NT2/D1 (cell line): ENCODE results near the gene IRAK2.

Source experiments
- DNase-seq: peaks from one replicate; pipeline ENCODE4 v3.0.0-alpha.2; 2011; ENCODE audit warnings: low read depth, low spot score
- H3K27me3 ChIP-seq: 2 replicates; pipeline ENCODE4 v1.6.0; 2011; ENCODE audit warnings: mild to moderate bottlenecking; ENCODE audit not compliant: insufficient read length, insufficient read depth
- H3K36me3 ChIP-seq: 2 replicates; pipeline ENCODE4 v1.6.1; 2011; ENCODE audit warnings: mild to moderate bottlenecking, low read length, mixed read lengths; ENCODE audit not compliant: insufficient read depth, insufficient read length
- H3K4me1 ChIP-seq: 2 replicates; pipeline ENCODE4 v1.5.1; 2011; ENCODE audit not compliant: insufficient read depth, insufficient read length
- H3K4me3 ChIP-seq: 2 replicates; pipeline ENCODE4 v1.5.1; 2011; ENCODE audit warnings: low read depth; ENCODE audit not compliant: insufficient read length
- H3K9ac ChIP-seq: 2 replicates; pipeline ENCODE4 v1.6.0; 2011; ENCODE audit warnings: low read depth; ENCODE audit not compliant: insufficient read length
- H3K9me3 ChIP-seq: 2 replicates; pipeline ENCODE4 v1.5.1; 2011; ENCODE audit warnings: mild to moderate bottlenecking, low read length; ENCODE audit not compliant: insufficient read depth
- SUZ12 ChIP-seq: IDR thresholded peaks from 2 replicates; pipeline ENCODE4 v1.6.1; 2011; ENCODE audit not compliant: insufficient read length, insufficient read depth; ENCODE audit errors: extremely low read depth
- YY1 ChIP-seq: IDR thresholded peaks from 2 replicates; pipeline ENCODE4 v1.6.1; 2011; ENCODE audit not compliant: insufficient read length, insufficient read depth
- ZNF274 ChIP-seq: IDR thresholded peaks from 2 replicates; pipeline ENCODE4 v1.6.1; 2011; ENCODE audit warnings: mild to moderate bottlenecking, low read depth, low read length

The IRAK2 gene

DNA sequence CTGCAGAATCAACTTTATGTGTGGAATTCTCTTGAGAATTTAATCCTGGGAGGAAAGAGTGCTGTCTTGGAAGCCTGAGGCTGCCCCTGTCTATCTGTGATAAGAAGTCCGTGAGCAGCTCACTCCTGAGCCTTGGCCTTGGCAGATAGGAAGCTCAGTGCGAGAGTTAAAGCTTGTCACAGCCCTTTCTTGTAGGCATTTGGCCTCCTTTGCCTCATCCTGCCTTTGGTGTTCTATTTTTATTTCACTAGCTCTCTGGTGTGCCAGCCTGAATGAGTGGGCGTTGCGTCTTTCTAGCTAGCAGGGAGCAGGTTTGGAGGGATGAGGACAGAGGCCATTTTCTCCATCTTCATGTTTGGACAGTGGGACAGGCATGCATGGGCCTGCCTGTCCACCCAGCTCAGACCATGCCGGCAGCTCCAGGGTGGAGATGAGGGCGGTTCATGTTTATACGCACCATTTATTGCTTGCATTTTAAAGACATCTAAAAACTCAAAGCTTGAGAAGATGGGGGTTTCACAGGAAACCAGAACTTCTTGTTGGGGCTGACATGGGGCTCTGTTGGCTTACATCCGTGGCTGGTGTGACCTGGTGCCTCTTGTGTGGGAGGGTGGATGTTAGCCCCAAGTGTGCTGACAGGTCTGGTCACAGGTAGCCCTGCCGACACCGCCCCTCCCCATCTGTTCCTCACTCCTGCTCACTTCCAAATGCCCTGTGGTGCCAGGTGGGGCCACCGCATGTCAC is 29.8 kb downstream of the IRAK2 start:
- peaks cover 11% of the 10 kb centered on the region for H3K4me1 ChIP-seq
- no peak overlapping the region for H3K4me3 ChIP-seq
- no peaks in the 10 kb centered on the region for H3K36me3 ChIP-seq
- H3K9me3 ChIP-seq = no peaks in the 10 kb centered on the region
- no peak overlapping the region for H3K9ac ChIP-seq
- no peak for TF ChIP-seq YY1
- TF ChIP-seq SUZ12 = no peak
- TF ChIP-seq ZNF274 = no peak
- no peak for DNase-seq
- no peaks in the 10 kb centered on the region for H3K27me3 ChIP-seq

DNA sequence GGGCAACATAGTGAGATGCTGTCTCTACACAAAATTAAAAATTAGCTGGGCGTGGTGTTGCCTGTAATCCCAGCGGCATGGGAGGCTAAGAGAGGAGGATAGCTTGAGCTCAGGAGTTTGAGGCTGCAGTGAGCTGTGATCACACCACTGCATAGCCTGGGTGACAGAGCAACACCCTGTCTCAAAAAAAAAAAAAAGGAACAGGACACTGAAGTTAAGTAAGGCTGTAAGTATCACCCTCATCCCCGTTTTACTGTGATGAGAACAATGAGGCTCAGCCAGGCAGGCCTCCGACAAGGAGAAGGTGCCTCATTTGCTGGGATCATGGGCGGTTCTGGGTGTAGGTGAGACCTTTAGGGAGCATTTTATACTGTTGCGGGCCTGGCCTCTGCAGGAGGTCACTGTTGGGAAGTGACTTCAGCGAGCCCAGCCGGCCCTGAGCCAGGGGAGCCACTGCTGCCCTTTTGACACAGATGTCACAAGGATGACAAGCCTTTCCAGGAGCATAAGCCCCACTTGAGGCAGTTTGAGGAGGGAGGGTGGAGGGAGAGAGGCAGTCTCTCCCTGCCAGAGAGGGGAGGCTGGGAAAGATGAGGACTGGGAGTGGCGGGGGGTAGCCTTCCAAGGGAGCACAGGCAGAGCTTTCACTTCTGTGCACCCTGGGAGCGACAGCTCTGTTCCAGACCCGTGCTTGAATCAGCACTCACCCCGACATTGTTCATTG is 30.8 kb downstream of the IRAK2 start:
- Histone ChIP-seq H3K4me1 (peaks cover 11% of the 10 kb centered on the region), H3K9ac (peak overlapping the region; percentile 24), H3K27me3 (no peaks in the 10 kb centered on the region), H3K9me3 (no peaks in the 10 kb centered on the region), H3K4me3 (no peak overlapping the region), H3K36me3 (no peaks in the 10 kb centered on the region)
- no peak for DNase-seq
- TF ChIP-seq SUZ12 (no peak), ZNF274 (no peak), YY1 (no peak)

DNA sequence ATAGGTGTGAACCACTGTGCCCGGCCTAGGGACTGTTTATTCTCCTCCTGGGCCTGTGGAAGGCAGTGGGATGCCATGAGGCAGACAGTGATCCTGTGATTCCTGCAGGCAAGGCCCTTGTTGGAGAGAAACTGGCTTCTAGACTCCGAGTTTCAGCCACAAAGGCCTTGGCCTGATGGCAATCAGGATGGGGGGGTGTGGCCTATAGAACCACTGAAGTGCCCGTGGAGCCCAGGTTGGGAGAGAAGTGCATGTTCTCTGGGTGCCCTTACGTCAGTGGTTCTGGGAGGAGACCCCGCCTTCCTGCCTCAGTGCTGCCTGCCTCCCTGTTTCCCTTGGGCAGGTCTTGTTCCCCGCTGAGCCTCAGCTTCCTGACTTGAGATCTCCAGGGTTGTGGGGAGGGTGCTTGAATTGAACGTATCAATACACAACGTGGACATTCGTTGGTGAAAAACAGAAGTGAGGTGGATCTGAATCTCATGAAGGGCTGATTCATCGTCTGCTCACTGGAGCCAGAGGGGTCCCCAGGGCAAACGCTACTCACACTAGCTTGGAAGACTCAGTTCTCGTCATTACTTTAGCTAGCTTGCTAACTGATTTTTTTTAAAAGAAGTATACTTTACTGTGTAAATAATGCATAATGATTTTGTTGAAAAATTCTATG is 31.8 kb downstream of the IRAK2 start:
- DNase-seq = no peak
- peaks cover 11% of the 10 kb centered on the region for H3K4me1 ChIP-seq

DNA sequence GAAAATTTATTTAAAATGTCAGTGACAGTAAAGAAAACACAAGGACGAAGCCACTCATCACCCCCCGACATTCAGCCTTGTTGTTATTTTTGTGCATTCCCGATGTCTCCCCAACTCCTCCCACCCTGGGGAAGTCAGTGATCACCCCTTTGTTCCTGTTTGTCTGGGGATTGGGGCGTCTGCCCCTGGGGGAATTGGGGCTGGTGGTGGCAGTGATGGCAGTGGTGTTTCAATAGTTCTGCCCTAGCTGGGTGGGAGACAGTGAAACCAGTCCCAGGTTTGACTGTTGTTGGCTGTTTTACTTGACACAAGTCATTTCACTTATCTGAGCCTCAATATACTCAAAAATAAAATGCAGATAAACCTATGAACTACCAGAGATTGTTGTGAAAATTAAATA is 33.5 kb downstream of the IRAK2 start:
- DNase-seq = no peak
- Histone ChIP-seq H3K27me3 (no peaks in the 10 kb centered on the region), H3K4me3 (no peak overlapping the region), H3K9me3 (no peaks in the 10 kb centered on the region), H3K36me3 (peaks cover 6% of the 10 kb centered on the region), H3K9ac (no peak overlapping the region), H3K4me1 (peaks cover 11% of the 10 kb centered on the region)
- no peak for TF ChIP-seq SUZ12
- TF ChIP-seq YY1 = no peak
- no peak for TF ChIP-seq ZNF274

More for the DNA sequence above, 31.8 kb downstream of the IRAK2 start:
- no peak overlapping the region for H3K9ac ChIP-seq
- H3K9me3 ChIP-seq = no peaks in the 10 kb centered on the region
- H3K4me3 ChIP-seq = no peak overlapping the region
- TF ChIP-seq YY1 = no peak
- TF ChIP-seq SUZ12 = no peak
- no peak for TF ChIP-seq ZNF274
- no peaks in the 10 kb centered on the region for H3K27me3 ChIP-seq
- peaks cover 5% of the 10 kb centered on the region for H3K36me3 ChIP-seq

DNA sequence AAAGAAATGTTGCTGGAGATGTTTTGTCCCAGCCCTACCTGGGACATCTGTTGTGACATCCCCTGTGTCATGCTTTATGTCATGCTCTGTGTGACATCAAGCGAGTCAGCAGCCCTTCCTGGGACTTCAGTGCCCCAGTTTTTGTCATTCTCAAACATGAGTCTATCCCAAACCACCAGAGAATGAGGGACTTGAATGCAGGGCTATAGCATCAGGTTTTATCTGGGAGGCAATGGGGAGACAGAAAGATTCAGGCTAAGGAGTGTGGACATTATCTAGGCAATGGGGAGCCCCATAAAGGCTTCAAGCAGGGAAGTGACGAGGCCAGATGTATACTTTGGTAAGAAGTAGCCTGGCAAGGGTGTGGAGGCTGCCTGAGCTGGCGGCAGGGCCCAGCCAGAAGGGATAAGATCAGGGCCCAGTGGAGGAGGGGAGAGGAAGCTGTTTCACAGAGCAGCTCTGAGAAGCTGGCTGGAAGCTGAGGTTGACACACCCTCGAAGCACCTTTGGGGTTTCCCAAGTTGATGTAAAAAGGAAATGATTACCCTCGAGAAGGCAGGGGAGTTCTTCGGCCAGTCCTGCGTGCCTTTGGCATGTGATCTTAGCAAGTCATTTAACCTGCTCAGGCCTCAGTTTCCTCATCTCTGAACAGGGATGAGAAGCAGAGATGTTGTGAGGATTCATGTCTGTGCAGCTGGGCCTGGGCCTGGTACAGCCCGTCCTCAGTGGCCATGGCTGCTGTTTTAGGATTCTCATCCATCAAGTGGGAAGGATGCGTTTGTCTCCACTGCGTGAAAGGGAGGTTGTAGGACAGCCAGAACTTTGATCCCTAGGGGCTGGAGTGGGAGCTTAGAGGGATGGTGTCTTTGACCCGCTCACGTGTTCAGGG is 34.3 kb downstream of the IRAK2 start:
- TF ChIP-seq ZNF274 (no peak), SUZ12 (no peak), YY1 (no peak)
- Histone ChIP-seq H3K4me3 (no peak overlapping the region), H3K27me3 (no peaks in the 10 kb centered on the region), H3K36me3 (peaks cover 6% of the 10 kb centered on the region), H3K4me1 (peaks cover 11% of the 10 kb centered on the region), H3K9me3 (no peaks in the 10 kb centered on the region), H3K9ac (no peak overlapping the region)
- no peak for DNase-seq

DNA sequence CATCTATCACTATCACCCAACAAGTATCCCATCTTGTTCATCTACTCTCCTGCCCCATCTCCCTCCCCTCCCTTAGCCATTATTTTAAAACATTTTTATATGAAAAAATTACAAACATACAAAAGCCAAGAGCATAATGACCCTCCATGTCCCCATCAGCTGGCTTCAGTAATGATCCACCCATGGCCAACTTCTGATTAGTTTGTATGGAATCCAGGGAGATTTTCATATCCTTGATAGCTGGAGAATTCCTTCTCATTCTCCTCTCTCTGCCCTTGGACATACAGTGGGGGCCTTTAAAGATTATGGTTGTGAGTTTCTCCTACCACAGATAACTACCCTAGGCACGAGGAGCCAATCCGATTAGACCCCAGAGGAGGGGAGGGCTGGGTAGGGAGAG is 40.2 kb downstream of the IRAK2 start:
- DNase-seq = no peak
- H3K9ac ChIP-seq = no peak overlapping the region
- no peaks in the 10 kb centered on the region for H3K27me3 ChIP-seq
- TF ChIP-seq YY1 (no peak), SUZ12 (no peak), ZNF274 (no peak)
- H3K4me3 ChIP-seq = no peak overlapping the region
- H3K4me1 ChIP-seq = peaks cover 7% of the 10 kb centered on the region
- H3K36me3 ChIP-seq = peaks cover 6% of the 10 kb centered on the region
- H3K9me3 ChIP-seq = no peaks in the 10 kb centered on the region
